GM10266 (cell line): ENCODE results near the gene CILP.
"Not testable (repeated sequence)": the region's sequence is repeated elsewhere in the genome, so short reads cannot be mapped to it uniquely, and the experiment has no call there.

ENCODE experiments used
- DNase-seq: peaks from one replicate; pipeline ENCODE4 v3.0.0; 2012; ENCODE audit errors: extremely low spot score
- TF ChIP-seq, protein P1 (sequence below): IDR thresholded peaks from 2 replicates; pipeline ENCODE4 v1.5.1; 2012; ENCODE audit warnings: mild to moderate bottlenecking, low read depth; ENCODE audit not compliant: control insufficient read depth, insufficient read depth; ENCODE audit errors: missing control alignments

The CILP gene

DNA sequence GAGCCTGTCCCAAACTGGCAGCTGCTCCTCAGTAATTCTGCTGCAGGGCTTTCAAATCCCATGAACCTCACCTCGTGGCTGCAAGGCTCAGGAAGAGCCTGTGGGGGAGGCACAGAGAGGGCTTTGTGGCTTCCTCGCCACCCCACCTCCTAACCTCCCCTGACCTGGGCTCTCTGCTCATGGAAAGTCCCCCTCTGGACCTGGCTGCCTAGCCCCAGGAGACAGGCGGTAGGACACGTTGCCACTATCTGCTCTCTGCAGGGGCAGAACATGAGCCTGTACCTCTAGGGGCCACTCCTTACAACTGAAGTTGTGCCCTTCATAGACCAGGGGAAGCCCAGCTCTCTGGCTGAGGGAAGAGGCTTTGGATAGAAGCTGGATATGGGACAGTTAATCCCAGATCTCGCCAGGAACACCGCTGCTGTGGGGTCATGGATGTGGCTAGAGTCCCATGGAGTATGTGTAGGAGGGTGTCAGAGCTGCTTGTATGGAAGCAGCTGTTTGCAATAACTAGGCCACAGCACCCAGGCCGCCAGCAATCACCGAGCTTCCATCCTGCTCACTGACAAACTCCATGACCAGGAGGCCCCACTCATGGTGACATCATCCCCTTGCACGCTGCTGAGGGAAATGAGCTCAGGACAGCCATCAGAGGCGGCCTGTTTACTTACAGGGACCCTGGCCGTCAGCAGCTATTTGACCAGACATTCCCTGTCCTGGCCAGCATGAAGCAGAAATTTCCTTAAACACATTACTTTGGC, 34.0 kb upstream of the CILP start:
- TF ChIP-seq, protein P1, sequence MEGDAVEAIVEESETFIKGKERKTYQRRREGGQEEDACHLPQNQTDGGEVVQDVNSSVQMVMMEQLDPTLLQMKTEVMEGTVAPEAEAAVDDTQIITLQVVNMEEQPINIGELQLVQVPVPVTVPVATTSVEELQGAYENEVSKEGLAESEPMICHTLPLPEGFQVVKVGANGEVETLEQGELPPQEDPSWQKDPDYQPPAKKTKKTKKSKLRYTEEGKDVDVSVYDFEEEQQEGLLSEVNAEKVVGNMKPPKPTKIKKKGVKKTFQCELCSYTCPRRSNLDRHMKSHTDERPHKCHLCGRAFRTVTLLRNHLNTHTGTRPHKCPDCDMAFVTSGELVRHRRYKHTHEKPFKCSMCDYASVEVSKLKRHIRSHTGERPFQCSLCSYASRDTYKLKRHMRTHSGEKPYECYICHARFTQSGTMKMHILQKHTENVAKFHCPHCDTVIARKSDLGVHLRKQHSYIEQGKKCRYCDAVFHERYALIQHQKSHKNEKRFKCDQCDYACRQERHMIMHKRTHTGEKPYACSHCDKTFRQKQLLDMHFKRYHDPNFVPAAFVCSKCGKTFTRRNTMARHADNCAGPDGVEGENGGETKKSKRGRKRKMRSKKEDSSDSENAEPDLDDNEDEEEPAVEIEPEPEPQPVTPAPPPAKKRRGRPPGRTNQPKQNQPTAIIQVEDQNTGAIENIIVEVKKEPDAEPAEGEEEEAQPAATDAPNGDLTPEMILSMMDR: no peak
- DNase-seq: no peak

DNA sequence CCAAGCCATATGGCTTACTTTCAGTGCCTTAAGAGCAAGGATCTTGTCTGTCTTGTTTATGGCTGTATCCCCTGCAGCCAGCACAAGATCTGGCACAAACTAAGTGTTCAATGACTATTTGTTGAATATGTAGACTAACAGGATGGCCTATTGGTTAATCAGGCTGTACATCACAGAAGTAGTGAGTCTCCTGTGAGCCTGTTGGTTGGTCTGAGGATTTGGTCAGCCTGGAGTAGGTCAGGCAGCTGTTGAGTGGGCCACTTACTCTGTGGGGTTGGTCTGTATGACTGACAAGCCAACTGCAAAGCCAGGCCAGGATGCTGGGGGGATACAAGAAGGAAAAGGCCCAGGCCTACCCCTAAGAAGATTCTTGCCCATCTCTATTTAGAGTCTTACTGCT, 33.4 kb upstream of the CILP start:
- DNase-seq: no peak
- TF ChIP-seq, protein P1: no peak

DNA sequence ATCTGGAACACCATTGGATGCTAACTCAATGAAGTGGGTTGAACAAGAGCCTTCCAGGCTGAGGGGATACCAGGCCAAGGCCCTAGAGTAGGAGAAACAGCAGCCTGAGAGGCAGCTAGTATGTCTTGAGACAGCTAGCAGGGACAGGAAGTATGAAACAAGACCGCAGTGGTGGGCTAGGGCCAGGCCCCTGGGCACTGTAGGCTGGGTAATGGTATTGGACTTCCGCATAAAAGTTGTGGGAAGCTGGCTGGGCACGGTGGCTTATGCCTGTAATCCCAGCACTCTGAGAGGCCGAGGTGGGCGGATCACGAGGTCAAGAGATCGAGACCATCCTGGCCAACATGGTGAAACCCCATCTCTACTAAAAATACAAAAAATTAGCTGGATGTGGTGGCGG, 25.2 kb upstream of the CILP start:
- DNase-seq: not testable (repeated sequence)

DNA sequence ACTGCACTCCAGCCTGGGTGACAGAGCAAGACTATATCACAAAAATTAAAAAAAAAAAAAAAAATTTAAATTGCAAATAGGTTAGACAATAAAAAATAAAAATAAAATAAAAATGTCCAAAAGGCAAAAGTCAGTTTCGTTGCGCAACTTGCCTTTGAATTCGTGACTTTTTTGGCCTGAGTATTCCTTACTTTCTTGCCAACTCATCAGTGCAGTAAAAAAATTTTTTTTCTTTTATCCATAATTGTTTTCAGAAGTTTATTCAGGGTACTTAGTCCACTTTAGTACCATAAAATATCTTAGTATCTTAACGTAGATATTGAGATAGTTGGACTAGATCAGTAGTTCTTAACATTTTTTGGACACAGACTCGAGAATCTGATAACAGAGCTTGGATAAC, 22.4 kb upstream of the CILP start:
- TF ChIP-seq, protein P1: no peak
- DNase-seq: no peak

DNA sequence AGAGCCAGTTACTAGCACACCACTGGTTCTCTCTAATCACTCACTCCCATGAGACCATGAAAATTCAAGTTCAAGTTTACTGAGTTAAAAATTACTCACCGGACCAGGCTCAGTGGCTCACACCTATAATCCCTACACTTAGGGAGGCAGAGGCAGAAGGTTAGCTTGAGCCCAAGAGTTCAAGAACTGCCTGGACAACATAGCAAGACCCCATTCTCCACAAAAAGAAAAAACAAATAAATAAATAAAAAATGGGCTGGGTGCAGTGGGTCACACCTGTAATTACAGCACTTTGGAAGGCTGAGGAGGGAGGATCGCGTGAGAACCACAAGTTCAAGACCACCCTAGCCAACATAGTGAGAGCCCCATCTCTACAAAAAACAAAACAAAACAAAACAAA, 21.2 kb upstream of the CILP start:
- TF ChIP-seq, protein P1: no peak

DNA sequence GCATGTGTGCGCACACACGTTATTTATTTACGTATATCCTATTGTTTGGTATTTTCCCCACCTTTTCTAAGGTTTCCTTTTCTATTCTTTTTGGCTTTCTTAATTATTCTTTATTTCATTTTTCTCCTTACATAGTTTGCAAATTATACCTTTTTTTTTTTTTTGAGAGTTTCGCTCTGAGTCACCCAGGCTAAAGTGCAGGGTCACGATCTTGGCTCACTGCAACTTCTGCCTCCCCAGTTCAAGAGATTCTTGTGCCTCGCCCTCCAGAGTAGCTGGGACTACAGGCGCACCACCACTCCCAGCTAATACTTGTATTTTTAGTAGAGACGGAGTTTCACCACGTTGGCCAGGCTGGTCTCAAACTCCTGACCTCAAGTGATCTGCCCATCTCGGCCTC, 20.0 kb upstream of the CILP start:
- TF ChIP-seq, protein P1: no peak
- no peak for DNase-seq

More for the DNA sequence above, 21.2 kb upstream of the CILP start:
- no peak for DNase-seq

DNA sequence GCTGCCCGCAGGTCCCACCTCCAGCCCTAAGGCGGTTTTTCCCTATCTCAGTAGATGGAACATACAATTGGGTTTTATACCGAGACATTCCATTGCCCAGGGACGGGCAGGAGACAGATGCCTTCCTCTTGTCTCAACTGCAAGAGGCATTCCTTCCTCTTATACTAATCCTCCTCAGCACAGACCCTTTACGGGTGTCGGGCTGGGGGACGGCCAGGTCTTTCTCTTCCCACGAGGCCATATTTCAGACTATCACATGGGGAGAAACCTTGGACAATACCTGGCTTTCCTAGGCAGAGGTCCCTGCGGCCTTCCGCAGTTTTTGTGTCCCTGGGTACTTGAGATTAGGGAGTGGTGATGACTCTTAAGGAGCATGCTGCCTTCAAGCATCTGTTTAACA, 15.6 kb upstream of the CILP start:
- DNase-seq: not testable (repeated sequence)

DNA sequence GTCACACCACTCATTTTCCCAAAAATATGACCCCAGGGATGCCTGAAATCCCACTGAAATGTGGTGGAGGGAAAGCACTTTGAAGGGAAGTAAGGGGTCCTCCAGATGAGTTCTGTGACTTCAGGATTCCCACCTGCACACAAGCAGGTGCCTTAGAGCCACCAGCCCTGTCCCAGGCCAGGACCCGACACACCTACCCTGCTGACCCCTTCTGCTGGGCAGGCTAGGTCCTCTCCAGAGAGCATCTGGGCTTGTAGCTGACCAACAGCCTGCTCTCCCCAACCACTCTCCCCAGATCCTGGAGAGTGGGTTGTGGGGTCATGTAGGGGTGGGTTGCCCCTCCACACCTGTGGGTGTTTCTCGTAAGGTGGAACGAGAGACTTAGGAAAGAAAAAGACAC, 14.9 kb upstream of the CILP start:
- DNase-seq: no peak
- TF ChIP-seq, protein P1: no peak
